IPS DF 4.7 (cell line): Measurements from ENCODE around the gene MAPT.
"Not testable (repeated sequence)": the region's sequence is repeated elsewhere in the genome, so short reads cannot be mapped to it uniquely, and the experiment has no call there.

ENCODE experiments used
- DNase-seq: peaks from one replicate; pipeline ENCODE4 v3.0.0-alpha.2; 2013; ENCODE audit warnings: low spot score; ENCODE audit errors: extremely low read depth

Gene MAPT

GRCh38 chr17:45862127-45862526 is 32.2 kb upstream of the MAPT start:
- not testable (repeated sequence) for DNase-seq

DNA sequence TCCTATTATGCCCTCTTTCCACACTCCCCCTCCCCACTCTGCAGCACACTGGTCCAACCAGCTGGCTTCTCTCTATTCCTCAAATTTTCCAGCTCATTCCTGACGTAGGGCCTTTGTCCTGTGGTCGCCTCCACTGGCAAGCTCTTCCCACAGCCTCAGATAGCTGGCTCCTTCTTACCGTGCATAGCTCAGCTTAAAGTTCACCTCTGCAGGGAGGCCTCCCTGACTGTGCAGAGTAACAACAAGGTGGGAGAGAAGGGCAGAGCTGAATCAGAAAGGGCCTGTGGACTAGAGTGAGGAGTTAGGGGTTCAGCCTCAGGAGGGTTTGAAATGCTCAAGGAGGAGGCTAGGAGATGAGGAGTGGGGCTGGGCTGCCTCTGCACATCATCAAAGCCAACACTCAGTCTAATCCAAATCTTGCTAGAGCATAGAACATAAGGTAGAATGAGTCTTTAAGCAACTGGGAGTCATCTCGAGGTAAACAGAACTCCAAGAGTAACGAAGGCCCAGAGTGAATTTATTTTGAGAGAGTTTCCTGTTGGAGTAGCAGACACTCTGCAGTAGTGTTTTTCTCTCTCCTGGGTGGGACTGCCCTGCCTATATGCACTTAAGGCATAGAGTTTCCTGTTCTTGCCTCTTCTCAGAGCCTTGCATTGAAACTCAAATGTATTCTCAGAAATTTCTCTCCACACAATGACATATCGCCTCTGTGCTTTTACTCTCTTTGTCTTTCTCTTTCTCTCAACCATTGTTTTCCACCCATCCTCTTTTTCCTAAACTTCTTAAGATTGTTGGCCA is 30.3 kb upstream of the MAPT start:
- no peak for DNase-seq

DNA sequence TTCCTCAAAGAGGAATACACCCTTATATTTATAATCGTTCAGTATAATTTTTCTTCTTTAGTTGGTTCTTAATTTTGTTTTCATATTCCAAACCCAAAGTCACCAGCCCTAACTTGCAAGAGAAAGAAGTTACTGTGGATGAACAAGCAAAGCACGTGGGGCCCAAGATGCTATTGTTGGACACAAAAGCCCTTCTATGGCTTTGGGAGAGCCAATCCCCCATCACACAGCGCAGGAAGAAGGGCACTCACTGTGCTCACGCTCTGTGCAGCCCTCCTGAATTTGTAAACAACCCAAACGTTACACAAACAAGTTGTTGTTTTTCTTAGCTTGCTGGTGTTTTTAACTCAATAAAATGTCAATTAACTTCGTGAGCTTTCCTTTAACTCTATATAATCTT is 27.2 kb upstream of the MAPT start:
- no peak for DNase-seq

DNA sequence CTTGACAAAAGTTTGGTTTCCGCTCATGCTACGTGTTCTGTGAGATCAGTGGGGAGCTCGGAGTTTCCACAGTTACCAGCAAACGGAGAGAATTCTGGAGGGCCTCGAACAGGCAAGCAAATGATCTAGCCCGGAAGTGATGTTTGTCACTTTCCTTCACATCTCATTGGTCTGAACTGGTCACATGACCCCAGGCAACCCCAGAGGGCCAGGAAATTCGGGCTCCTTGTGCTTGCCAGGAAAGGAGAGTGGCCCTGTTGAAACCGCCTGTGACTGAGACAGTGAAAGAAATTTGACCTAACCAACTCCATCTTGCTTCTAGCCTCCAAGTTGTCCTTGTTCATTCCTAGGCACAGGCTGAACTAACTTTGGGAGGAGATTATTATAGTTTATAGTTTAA is 26.7 kb upstream of the MAPT start:
- DNase-seq = no peak

- DNase-seq = no peak
These were observed 26.1 kb upstream of the MAPT start for GRCh38 chr17:45868276-45868675.

DNA sequence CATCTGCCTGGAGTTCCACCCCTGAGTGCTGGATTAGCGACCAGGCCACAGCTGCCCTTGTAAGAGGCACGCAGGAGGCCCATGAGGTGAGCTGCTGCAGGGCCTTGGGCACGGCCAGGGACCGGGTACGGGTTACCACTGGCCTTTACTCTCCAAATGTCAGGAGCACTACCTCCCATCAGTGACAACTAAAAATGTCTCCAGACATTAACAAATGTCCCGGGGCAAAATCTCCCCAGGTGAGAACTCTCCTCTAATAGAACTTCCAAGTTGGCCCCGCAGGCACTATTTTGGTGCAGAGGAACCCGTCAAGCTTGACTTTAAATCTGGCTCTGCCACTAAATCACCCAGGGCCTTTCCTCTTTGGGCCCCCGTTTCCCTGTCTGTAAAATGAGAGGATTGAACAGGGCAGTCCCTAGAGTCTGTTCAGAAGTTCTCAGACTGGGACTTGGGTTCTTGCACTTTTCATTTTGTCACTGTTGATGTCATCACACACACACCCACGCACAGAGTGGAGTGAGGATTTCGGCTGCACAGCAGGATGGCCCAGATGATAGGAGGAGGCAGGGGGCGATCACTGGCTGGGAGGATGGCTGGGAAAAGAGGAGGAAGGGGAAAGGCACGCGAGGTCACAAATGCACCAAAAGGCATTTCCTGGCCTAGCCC is 24.5 kb upstream of the MAPT start:
- no peak for DNase-seq

- DNase-seq = no peak
These were observed 23.9 kb upstream of the MAPT start for GRCh38 chr17:45870342-45870974.

GRCh38 chr17:45871718-45872117 is 22.6 kb upstream of the MAPT start:
- DNase-seq = no peak

DNA sequence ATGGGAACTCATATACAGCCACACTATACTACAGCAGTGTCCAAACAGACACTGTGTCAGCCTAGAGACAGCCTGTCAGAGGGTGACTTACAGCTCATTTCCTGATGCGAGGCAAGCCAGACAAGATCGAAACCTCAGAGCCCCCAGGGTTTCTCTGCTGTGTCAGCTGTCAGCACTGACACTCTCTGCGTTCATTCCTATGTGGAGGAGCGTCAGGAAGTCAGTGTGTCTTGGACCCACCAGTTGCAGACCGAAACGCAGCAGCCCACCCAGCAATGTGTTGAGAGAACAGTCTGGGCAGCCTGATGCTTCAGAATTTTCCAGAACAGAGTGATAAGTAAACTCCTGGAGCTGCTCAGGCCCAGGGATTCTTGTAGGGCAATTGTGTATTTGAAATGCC is 20.6 kb upstream of the MAPT start:
- no peak for DNase-seq

GRCh38 chr17:45874151-45874550 is 20.2 kb upstream of the MAPT start:
- DNase-seq = no peak

DNA sequence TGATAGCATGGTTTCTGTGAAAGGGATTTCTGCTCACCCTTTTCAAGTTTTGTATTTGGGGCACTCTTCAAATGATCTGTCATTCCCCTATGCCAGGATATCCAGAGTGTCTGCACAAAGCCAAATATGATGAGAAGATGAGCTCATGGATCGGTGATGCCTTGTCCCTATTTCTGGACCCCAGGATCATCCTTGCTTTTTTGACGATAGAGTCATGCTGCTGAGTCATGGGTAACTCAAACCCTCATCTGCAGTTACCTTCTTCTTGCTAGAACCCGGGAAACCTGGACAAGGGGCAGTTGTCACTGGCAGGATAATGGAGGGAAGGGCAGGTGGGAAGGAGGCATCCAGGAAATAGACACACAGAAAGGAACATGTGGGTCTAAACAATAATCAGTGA is 17.8 kb upstream of the MAPT start:
- no peak for DNase-seq

DNA sequence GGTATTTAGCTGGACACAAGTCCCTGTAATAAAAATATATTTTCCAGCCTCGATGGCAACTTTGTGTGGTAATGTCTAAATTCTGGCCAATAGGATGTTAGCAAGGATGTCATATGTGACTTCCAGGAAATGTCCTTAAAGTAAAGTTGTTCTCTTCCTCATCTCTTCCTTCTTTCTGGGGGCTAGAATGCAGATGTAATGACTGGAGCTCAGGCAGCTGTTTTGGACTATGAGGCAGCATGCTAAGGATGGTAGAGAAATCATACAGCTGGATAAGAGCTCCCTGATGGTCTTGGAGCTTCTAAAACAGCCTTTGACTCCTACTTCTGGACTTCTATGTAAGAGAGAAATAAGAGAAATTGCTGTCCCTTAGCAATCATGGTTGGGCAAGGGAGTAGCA is 16.9 kb upstream of the MAPT start:
- DNase-seq = no peak

GRCh38 chr17:45883063-45883462 is 11.3 kb upstream of the MAPT start:
- DNase-seq = no peak

- DNase-seq = no peak
These were observed 7.5 kb upstream of the MAPT start for GRCh38 chr17:45886852-45887251.

- DNase-seq = no peak
These were observed 6.0 kb upstream of the MAPT start for GRCh38 chr17:45888392-45888791.

- DNase-seq = no peak
These were observed 4.8 kb upstream of the MAPT start for GRCh38 chr17:45889579-45889978.

DNA sequence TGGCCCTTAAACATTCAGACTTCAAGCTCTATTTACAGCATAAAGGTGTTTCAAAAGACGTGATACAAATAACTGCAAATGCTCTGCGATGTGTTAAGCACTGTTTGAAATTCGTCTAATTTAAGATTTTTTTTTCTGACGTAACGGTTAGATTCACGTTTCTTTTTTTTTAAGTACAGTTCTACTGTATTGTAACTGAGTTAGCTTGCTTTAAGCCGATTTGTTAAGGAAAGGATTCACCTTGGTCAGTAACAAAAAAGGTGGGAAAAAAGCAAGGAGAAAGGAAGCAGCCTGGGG is 681 bp upstream of the MAPT start:
- no peak for DNase-seq

DNA sequence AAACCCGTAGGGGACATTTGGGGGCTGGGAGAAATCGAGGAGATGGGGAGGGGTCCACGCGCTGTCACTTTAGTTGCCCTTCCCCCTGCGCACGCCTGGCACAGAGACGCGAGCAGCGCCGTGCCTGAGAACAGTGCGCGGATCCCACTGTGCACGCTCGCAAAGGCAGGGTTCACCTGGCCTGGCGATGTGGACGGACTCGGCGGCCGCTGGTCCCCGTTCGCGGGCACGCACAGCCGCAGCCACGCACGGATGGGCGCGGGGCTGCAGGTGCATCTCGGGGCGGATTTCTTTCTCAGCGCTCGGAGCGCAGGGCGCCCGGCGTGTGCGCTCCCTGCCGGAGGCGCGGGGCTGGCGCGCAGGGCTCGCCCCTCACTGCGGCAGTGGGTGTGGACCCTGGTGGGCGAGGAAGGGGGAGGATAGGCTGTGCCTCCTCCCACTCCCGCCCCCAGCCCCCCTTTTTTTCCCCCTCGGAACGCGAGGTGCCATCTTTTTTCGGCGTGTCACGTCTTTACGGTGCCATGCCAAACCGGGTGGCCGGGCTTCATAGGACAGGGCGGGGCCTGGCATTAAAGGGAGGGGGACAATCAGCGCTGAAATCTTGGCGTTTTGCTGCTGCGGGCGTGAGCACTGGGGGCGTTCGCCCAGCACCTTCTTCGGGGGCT is 1.1 kb downstream of the MAPT start:
- DNase-seq = no peak

DNA sequence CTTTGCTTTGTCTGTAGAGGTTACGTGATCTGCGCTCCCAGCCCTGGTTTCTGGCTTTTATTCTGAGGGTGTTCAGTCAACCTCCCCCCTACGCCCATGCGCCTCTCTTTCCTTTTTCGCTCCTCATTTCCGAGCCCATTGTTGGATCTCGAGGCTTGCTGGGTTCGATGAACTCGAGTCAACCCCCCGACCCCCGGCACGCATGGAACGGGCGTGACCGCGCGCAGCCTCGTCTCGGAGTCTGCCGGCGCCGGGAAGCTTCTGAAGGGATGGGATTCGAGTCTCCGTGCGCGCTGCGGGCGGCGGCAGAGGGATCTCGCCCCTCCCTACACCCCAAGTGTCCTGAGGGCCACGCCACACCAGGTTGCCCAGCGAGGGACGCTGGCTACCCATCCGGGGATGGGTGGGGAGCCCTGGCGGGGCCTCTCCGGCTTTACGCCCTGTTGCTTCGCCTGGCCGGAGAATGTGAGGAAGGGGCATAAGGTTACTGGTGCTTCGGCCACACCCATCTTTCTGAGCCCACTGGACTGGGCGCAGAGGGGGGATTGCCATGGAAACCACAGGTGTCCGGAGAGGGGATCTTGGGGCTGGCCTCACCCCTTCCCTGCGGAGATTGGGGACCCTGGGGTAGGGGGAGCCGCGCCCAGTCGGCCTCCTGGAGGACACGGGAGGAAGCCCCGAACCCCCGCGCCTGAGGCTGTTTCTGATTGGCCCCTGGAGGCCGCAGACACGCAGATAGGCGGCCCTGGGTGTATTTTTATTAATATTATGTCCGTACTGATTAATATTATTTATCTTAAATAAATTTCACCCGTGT is 1.8 kb downstream of the MAPT start:
- no peak for DNase-seq

DNA sequence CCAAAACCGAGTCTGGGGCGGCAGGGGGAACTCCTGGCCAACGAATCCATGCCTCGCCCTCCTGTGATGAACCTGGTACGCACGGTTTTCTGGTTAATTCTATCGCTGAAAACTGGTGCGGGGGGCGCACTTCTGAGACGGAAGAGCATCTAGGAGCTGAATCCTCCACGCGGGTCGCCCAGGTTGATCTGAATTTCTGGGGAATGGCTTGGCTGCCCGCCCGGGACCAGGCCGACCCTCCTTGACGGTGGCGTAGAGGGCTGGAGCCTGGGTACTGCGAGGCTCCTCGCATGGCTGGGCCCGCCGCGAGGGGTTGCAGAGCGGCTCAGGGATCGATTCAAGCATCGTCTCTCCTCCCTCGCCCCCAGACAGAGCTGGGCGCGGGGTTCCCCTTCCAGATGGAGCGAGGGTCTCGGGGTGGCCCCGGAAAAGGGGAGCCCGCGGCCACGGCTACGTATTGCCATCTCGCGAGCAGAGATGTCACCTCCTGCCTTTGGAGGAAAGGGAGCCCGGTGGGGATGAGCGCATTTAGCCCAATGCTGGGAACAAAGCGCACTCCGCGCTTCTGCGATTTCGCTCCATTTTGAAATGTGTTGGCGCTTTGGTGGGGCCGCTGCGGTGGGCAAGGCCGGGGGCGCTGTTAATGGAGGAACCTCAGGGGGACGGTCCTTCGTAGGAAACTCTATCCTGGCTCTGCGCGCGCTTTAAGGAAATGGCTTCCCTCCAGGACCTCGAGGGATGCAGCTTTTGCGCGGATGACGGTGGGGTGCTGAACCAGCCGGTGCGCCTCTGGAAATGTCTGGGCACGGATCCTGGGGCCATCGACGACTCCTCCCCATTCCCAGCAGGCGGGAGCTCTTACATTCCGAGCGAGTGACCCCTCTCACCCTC is 2.7 kb downstream of the MAPT start:
- DNase-seq = no peak
